ENCODE measurements around the gene UBAC2.

UBAC2 gene

GRCh38 chr13:99297331-99297730 is 96.7 kb downstream of the UBAC2 start:
- Histone ChIP-seq H3K27ac (no peak overlapping the region), H3K4me3 (ENCODE audit: low read depth, low read length) (no peak overlapping the region), H3K27me3 (replicated peaks) (no peaks in the 10 kb centered on the region), H3K36me3 (replicated peaks) (no peaks in the 10 kb centered on the region)
- in situ Hi-C loops (cut with HindIII; ENCODE audit: low pct_ligation_motif_present, low sequenced_read_pairs): no loop called here
- TF ChIP-seq, protein P1, sequence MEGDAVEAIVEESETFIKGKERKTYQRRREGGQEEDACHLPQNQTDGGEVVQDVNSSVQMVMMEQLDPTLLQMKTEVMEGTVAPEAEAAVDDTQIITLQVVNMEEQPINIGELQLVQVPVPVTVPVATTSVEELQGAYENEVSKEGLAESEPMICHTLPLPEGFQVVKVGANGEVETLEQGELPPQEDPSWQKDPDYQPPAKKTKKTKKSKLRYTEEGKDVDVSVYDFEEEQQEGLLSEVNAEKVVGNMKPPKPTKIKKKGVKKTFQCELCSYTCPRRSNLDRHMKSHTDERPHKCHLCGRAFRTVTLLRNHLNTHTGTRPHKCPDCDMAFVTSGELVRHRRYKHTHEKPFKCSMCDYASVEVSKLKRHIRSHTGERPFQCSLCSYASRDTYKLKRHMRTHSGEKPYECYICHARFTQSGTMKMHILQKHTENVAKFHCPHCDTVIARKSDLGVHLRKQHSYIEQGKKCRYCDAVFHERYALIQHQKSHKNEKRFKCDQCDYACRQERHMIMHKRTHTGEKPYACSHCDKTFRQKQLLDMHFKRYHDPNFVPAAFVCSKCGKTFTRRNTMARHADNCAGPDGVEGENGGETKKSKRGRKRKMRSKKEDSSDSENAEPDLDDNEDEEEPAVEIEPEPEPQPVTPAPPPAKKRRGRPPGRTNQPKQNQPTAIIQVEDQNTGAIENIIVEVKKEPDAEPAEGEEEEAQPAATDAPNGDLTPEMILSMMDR (IDR thresholded peaks at IDR 0.05; ENCODE audit: low read depth, low read length, missing control alignments): no peak
- DNase-seq: no peak

GRCh38 chr13:99298056-99298455 is 97.4 kb downstream of the UBAC2 start:
- no peak overlapping the region for H3K4me3 ChIP-seq (ENCODE audit: low read depth, low read length)
- no peaks in the 10 kb centered on the region for H3K36me3 ChIP-seq (replicated peaks)
- in situ Hi-C loops (cut with HindIII; ENCODE audit: low pct_ligation_motif_present, low sequenced_read_pairs): no loop called here
- TF ChIP-seq, protein P1 (IDR thresholded peaks at IDR 0.05; ENCODE audit: low read depth, low read length, missing control alignments): no peak
- DNase-seq: no peak
- H3K27me3 ChIP-seq (replicated peaks): no peaks in the 10 kb centered on the region
- H3K27ac ChIP-seq: no peak overlapping the region

DNA sequence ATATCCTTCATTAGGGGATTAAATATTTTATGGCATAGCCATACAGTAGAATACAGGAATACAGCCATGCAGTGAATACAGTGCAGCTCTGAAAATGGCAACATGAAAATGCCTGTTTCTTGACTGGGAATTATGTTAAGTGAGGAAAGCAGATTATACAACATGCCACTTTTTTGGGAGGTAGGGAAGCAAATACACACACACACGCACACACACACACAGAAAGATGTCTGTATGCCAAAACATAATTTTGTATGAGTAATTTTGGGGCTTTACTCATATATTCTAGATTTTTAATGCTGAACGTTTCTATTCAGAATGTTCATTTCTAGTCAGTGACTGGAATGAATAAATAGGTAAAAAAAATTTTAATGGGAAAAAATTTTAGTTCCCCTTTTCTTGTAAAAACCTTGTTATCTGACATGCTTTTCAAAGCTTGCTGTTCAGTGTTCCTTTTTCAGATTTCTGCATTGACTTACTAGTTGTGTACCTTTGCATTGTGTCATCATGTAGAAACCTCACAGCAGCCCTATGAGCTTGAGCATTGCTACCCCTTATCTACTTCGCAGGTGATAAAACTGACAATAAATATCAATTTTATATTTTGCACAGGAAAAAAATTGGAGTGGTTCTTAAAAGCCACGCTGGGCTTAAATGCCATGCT is 98.7 kb downstream of the UBAC2 start:
- no peak for DNase-seq
- in situ Hi-C loops (cut with HindIII; ENCODE audit: low pct_ligation_motif_present, low sequenced_read_pairs): no loop called here
- Histone ChIP-seq H3K4me3 (ENCODE audit: low read depth, low read length) (no peak overlapping the region), H3K27me3 (replicated peaks) (no peaks in the 10 kb centered on the region), H3K36me3 (replicated peaks) (no peaks in the 10 kb centered on the region), H3K27ac (no peak overlapping the region)
- TF ChIP-seq, protein P1 (IDR thresholded peaks at IDR 0.05; ENCODE audit: low read depth, low read length, missing control alignments): no peak

GRCh38 chr13:99299920-99300341 is 99.3 kb downstream of the UBAC2 start:
- Histone ChIP-seq H3K4me3 (ENCODE audit: low read depth, low read length) (no peak overlapping the region), H3K27ac (no peak overlapping the region)

DNA sequence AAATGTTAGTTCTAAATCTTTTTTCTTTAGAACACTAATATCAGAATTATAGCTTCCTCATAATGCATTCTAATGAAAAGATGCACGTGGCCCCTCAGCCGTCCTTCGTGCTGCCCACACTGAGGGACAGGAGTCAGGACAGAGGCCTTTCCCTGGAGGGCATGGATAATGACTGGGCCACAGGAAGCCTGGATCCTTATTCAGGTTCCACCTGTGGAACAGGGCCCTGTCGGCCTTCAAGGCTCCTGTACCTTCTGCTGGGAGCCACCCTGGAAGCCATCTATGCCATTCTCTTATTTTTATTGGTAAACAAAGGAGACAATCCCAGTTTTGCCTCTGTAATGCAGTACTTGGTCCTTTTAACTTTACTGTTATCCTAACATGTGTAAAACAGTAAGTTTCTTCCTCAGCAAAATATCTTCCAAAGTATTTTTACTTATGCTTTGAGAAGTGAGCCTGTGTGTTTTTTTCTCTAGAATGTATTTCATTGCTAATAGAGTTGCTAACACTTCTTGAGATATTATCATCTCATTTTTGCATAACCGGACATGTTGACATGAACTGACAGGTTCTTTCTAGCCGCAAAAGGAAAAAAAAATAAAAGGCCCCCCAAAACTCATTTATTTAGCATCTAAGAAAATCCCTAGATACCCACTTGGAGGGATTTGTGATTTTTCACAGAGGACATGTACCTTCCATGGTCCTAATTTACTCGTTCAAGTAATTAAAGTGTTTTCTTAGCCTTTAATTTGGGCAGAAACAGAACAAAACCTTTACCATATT is 100.6 kb downstream of the UBAC2 start:
- in situ Hi-C loops (cut with HindIII; ENCODE audit: low pct_ligation_motif_present, low sequenced_read_pairs): no loop called here
- H3K27me3 ChIP-seq (replicated peaks): no peaks in the 10 kb centered on the region
- TF ChIP-seq, protein P1 (IDR thresholded peaks at IDR 0.05; ENCODE audit: low read depth, low read length, missing control alignments): no peak
- DNase-seq: no peak
- no peak overlapping the region for H3K27ac ChIP-seq
- H3K36me3 ChIP-seq (replicated peaks): no peaks in the 10 kb centered on the region
- H3K4me3 ChIP-seq (ENCODE audit: low read depth, low read length): no peak overlapping the region

More at GRCh38 chr13:99299920-99300341, 99.3 kb downstream of the UBAC2 start:
- DNase-seq: no peak
- in situ Hi-C loops (cut with HindIII; ENCODE audit: low pct_ligation_motif_present, low sequenced_read_pairs): no loop called here
- Histone ChIP-seq H3K36me3 (replicated peaks) (no peaks in the 10 kb centered on the region), H3K27me3 (replicated peaks) (no peaks in the 10 kb centered on the region)
- TF ChIP-seq, protein P1 (IDR thresholded peaks at IDR 0.05; ENCODE audit: low read depth, low read length, missing control alignments): no peak
